Measurements from ENCODE around the gene SPTBN5. TPM values are rescaled to one million over a fixed set of nuclear protein-coding genes. Genes with fewer than 3 reads are reported as not detected.
A peak's percentile ranks its signal among the peaks of the same experiment; 100 is the strongest.

SPTBN5 gene
- total RNA-seq, 1 experiment from 2014 or later = 1.2 TPM

DNA sequence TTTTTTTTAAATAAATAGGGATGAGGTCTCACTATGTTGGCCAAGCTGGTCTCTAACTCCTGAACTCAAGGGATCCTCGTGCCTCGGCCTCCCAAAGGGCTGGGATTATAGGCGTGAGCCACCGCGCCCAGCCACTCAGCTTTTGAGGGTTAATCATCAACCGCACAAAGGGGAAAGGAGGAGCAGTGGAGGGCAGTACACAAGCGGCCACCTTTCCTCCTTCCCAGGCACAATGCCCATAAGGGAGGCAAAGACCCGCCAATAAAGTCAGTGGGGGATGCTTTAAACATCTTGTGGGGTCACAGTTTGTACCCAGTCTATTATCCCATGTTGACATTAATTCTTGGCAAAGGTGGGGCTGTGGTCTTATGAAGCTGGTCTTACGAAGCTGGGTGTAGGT, 46.1 kb upstream of the SPTBN5 start (continued):
- TF ChIP-seq FOXP1 (CRISPR knock-in tag; IDR thresholded peaks at IDR 0.05; ENCODE audit: borderline replicate concordance) = no peak
- TF ChIP-seq, protein P1, sequence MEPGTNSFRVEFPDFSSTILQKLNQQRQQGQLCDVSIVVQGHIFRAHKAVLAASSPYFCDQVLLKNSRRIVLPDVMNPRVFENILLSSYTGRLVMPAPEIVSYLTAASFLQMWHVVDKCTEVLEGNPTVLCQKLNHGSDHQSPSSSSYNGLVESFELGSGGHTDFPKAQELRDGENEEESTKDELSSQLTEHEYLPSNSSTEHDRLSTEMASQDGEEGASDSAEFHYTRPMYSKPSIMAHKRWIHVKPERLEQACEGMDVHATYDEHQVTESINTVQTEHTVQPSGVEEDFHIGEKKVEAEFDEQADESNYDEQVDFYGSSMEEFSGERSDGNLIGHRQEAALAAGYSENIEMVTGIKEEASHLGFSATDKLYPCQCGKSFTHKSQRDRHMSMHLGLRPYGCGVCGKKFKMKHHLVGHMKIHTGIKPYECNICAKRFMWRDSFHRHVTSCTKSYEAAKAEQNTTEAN (CRISPR knock-in tag; IDR thresholded peaks at IDR 0.05) = no peak
- TF ChIP-seq, protein P2, sequence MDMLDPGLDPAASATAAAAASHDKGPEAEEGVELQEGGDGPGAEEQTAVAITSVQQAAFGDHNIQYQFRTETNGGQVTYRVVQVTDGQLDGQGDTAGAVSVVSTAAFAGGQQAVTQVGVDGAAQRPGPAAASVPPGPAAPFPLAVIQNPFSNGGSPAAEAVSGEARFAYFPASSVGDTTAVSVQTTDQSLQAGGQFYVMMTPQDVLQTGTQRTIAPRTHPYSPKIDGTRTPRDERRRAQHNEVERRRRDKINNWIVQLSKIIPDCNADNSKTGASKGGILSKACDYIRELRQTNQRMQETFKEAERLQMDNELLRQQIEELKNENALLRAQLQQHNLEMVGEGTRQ (CRISPR knock-in tag; IDR thresholded peaks at IDR 0.05) = no peak

DNA sequence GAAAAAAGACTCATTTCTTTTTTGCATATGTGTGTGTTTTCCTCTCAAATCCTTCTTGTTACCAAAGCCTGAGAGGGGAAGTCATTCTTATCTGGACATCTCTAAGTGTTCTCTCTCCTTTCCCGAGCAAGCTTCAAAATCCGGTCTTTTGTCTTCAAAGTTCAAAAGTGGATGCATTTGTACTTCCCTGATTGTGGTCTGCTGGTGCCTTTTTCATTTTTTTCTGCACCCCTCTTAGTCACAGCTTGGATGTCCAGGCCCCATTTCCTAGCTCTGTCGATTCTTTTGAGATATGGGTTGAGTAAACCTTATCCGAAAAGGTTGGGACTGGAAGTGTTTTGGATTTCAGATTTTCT, 43.7 kb upstream of the SPTBN5 start:
- peaks cover 19% of the 10 kb centered on the region for H3K36me3 Mint-ChIP-seq
- H3K27ac Mint-ChIP-seq = peak overlapping the region; percentile 81
- CTCF ChIA-PET = interaction anchor here (0.6 to 1.6 kb wide), 3 partner anchors 18 to 164 kb away, joined by 3 to 4 read pairs (median 3); partner anchors contain the start of gene MAPKBP1
- POLR2A ChIA-PET = no interaction called here
- DNase-seq (ENCODE audit: low spot score) (no peak), ATAC-seq (no peak)
- no peaks in the 10 kb centered on the region for H3K9me3 Mint-ChIP-seq
- TF ChIP-seq ELF4 (CRISPR knock-in tag; IDR thresholded peaks at IDR 0.05; ENCODE audit: low read depth) = no peak
- H3K4me1 Mint-ChIP-seq = peaks cover 27% of the 10 kb centered on the region
- no peak overlapping the region for H3K4me3 Mint-ChIP-seq
- H3K27me3 Mint-ChIP-seq (ENCODE audit: low read depth) = no peaks in the 10 kb centered on the region

DNA sequence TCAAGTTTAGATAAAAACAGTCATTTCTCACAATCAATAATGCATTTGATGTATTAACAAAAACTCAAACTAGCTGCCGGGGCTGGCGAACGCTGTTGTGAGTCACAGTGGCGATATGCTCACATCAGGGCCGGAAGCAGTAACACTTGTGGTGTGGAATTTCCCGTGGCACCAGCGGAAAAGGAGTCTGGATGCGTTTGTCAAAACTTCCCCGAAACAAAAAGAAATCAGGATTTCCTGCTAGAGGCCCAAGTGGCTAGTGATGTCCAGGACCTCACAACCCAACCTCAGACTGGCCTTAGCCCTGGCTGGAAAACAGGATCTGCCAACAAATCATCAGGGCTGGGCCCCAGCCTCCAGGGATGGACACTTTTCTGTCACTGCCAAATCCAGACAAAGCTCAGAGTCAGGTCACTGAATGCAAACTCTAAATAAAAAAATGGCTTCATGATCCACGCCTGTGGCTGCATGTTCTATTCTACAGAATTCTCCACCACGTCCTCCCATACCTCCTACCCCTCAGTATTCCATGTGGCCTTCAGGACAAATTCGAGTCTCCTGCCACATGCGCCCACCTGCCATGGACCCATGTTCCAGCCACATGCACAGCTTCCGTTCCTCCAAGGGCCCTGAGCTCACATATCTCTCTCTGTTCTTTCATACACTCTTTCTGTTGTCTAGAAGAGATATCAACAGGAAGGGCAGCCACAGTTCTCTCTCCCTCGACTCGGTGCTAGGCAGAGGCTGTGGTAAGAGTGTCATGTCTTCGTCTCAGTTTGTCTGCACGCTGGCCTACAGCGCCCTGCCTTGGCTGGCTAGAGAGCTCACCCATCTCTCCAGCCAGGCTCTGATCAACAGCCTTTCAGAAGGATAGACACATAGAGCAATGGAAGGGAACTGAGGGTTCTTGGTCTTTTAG, 43.1 kb upstream of the SPTBN5 start:
- ATAC-seq = no peak
- no peaks in the 10 kb centered on the region for H3K27me3 Mint-ChIP-seq (ENCODE audit: low read depth)
- no peak for TF ChIP-seq EMX1 (CRISPR knock-in tag; IDR thresholded peaks at IDR 0.05)
- H3K9me3 Mint-ChIP-seq = no peaks in the 10 kb centered on the region
- no peak overlapping the region for H3K4me3 Mint-ChIP-seq
- no peak for DNase-seq (ENCODE audit: low spot score)
- CTCF ChIA-PET = interaction anchor here (0.6 to 1.6 kb wide), 3 partner anchors 18 to 163 kb away, joined by 3 to 4 read pairs (median 3); partner anchors contain the start of gene MAPKBP1
- H3K4me1 Mint-ChIP-seq = peaks cover 33% of the 10 kb centered on the region
- peak overlapping the region; percentile 81 for H3K27ac Mint-ChIP-seq
- POLR2A ChIA-PET = no interaction called here
- H3K36me3 Mint-ChIP-seq = peaks cover 19% of the 10 kb centered on the region

DNA sequence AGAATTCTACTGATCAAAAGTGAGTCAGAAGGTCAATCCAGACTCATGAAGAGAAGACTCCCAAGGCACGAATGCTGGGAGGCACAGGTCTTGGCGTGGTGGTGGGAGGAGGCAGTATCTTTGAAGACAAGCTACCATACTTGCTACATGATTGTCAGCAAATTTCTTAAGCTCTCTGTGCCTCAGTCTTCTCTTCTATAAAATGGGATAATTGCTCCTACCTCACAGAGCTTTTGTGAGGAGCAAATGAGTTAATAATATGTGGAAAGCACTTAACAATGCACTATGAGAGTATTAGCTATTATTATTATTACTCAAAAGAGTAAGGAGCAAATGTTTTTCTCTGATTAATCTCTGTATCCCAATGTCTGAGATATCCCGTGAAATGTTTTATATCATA, 42.3 kb upstream of the SPTBN5 start:
- ChIA-PET POLR2A (no interaction called here), CTCF (interaction anchor here (1.6 kb wide), 1 partner anchor 162 kb away, joined by 4 read pairs; the partner anchor contains the start of gene MAPKBP1)
- Mint-ChIP-seq H3K27ac (no peak overlapping the region), H3K4me1 (peaks cover 34% of the 10 kb centered on the region), H3K27me3 (ENCODE audit: low read depth) (no peaks in the 10 kb centered on the region), H3K9me3 (no peaks in the 10 kb centered on the region), H3K36me3 (peaks cover 19% of the 10 kb centered on the region), H3K4me3 (no peak overlapping the region)
- no peak for ATAC-seq
- no peak for DNase-seq (ENCODE audit: low spot score)
- TF ChIP-seq, protein P3, sequence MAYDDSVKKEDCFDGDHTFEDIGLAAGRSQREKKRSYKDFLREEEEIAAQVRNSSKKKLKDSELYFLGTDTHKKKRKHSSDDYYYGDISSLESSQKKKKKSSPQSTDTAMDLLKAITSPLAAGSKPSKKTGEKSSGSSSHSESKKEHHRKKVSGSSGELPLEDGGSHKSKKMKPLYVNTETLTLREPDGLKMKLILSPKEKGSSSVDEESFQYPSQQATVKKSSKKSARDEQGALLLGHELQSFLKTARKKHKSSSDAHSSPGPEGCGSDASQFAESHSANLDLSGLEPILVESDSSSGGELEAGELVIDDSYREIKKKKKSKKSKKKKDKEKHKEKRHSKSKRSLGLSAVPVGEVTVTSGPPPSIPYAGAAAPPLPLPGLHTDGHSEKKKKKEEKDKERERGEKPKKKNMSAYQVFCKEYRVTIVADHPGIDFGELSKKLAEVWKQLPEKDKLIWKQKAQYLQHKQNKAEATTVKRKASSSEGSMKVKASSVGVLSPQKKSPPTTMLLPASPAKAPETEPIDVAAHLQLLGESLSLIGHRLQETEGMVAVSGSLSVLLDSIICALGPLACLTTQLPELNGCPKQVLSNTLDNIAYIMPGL (CRISPR knock-in tag; IDR thresholded peaks at IDR 0.05) = no peak
- TF ChIP-seq ZNF423 (CRISPR knock-in tag; IDR thresholded peaks at IDR 0.05) (no peak), GABPB1 (CRISPR knock-in tag; IDR thresholded peaks at IDR 0.05) (no peak), ELF4 (CRISPR knock-in tag; IDR thresholded peaks at IDR 0.05; ENCODE audit: low read depth) (no peak), ZNF416 (CRISPR knock-in tag; IDR thresholded peaks at IDR 0.05) (no peak), RORB (CRISPR knock-in tag; IDR thresholded peaks at IDR 0.05) (no peak), ZNF138 (CRISPR knock-in tag; conservative IDR thresholded peaks at IDR 0.05) (no peak)
- TF ChIP-seq, protein P4, sequence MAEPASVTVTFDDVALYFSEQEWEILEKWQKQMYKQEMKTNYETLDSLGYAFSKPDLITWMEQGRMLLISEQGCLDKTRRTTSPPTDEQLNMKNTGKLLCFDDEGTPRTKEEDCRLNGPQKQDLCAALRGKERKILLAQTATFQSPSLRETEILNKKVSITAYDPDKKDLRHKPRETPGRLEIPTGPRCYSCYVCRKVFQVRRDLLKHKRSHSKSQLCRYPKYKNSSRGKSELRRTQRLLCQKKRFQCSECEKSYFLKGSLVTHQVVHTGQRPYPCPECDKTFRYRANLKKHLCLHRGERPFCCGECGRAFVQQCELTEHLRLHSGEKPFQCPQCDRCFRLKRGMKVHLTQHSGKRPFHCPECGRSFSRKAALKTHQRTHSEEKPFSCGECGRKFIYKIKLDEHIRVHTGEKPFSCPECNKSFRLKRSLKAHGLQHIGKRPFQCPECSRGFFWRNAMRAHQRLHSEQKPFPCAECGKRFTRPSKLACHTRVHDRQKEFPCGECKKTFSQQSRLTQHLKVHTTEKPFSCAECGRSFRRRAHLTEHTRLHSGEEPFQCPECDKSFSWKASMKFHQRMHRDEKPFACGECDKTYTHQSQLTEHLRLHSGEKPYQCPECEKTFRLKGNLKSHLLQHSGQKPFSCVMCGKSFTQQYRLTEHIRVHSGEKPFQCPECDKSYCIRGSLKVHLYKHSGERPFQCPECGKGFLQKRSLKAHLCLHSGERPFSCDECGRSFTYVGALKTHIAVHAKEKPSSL (CRISPR knock-in tag; conservative IDR thresholded peaks at IDR 0.05) = no peak
- TF ChIP-seq, protein P5, sequence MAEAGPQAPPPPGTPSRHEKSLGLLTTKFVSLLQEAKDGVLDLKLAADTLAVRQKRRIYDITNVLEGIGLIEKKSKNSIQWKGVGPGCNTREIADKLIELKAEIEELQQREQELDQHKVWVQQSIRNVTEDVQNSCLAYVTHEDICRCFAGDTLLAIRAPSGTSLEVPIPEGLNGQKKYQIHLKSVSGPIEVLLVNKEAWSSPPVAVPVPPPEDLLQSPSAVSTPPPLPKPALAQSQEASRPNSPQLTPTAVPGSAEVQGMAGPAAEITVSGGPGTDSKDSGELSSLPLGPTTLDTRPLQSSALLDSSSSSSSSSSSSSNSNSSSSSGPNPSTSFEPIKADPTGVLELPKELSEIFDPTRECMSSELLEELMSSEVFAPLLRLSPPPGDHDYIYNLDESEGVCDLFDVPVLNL (CRISPR knock-in tag; IDR thresholded peaks at IDR 0.05; ENCODE audit: borderline replicate concordance, low read depth) = no peak
- TF ChIP-seq, protein P6, sequence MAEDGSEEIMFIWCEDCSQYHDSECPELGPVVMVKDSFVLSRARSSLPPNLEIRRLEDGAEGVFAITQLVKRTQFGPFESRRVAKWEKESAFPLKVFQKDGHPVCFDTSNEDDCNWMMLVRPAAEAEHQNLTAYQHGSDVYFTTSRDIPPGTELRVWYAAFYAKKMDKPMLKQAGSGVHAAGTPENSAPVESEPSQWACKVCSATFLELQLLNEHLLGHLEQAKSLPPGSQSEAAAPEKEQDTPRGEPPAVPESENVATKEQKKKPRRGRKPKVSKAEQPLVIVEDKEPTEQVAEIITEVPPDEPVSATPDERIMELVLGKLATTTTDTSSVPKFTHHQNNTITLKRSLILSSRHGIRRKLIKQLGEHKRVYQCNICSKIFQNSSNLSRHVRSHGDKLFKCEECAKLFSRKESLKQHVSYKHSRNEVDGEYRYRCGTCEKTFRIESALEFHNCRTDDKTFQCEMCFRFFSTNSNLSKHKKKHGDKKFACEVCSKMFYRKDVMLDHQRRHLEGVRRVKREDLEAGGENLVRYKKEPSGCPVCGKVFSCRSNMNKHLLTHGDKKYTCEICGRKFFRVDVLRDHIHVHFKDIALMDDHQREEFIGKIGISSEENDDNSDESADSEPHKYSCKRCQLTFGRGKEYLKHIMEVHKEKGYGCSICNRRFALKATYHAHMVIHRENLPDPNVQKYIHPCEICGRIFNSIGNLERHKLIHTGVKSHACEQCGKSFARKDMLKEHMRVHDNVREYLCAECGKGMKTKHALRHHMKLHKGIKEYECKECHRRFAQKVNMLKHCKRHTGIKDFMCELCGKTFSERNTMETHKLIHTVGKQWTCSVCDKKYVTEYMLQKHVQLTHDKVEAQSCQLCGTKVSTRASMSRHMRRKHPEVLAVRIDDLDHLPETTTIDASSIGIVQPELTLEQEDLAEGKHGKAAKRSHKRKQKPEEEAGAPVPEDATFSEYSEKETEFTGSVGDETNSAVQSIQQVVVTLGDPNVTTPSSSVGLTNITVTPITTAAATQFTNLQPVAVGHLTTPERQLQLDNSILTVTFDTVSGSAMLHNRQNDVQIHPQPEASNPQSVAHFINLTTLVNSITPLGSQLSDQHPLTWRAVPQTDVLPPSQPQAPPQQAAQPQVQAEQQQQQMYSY (CRISPR knock-in tag; IDR thresholded peaks at IDR 0.05) = no peak
- TF ChIP-seq, protein P7, sequence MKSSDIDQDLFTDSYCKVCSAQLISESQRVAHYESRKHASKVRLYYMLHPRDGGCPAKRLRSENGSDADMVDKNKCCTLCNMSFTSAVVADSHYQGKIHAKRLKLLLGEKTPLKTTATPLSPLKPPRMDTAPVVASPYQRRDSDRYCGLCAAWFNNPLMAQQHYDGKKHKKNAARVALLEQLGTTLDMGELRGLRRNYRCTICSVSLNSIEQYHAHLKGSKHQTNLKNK (CRISPR knock-in tag; IDR thresholded peaks at IDR 0.05) = no peak
